Gastroesophageal sphincter (tissue), 3 donors: ENCODE results near the gene FABP7.

ENCODE experiments used
- CTCF ChIP-seq, 4 experiments: fragments of 200-600 bp in 2 of 4; fragments of 450-650 bp in 2 of 4; sonication (generic) in 1 of 4; IDR thresholded peaks; one replicate each; pipeline ENCODE4 v1.5.1; 2017 to 2019; ENCODE audit warnings: antibody characterized with exemption in 4 of 4, mild to moderate bottlenecking in 2 of 4, moderate library complexity in 2 of 4
- EP300 ChIP-seq: sonication (generic); formaldehyde crosslinking; IDR thresholded peaks from one replicate; pipeline ENCODE4 v1.6.1; 2017; ENCODE audit warnings: antibody characterized with exemption, mild to moderate bottlenecking

DNA sequence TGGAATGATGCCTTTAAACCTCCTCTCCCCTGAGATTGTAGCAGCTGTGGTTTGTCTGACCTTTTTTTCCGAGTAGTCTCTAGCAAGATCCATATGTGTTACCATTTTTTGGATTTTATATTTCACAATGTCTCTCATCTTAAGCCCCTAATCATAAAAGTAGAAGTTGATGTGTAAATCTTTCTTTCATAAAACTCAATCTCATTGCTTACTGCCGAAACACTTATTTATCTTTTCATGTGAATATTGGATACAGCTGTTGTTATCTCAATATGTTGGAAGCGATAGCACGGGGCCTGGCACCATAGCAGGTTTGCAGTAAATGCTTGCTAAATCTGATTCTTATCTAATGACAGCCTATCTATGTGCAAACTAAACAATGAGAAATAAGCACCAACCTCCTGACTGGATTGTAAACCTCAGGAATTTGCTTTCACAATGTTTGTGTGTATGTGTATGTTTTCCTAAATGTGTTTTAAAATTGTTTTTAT is 23.7 kb downstream of the FABP7 start:
- TF ChIP-seq CTCF (IDR thresholded peaks at IDR 0.05) (no peak), EP300 (no peak)
